ENCODE measurements around the gene BRD8. TPM values are rescaled to one million over a fixed set of nuclear protein-coding genes. Genes with fewer than 3 reads are reported as not detected.
A peak's percentile ranks its signal among the peaks of the same experiment; 100 is the strongest.

Gene BRD8
- total and polyA plus RNA-seq, 9 of the 15 experiments (the other 6 are each of a cell fraction or from before 2014, with no cell fraction given): 54.6 to 163 (median 87.0) TPM

GRCh38 chr5:138179277-138179857, 937 bp upstream of the BRD8 start (continued):
- TF ChIP-seq, protein P1, sequence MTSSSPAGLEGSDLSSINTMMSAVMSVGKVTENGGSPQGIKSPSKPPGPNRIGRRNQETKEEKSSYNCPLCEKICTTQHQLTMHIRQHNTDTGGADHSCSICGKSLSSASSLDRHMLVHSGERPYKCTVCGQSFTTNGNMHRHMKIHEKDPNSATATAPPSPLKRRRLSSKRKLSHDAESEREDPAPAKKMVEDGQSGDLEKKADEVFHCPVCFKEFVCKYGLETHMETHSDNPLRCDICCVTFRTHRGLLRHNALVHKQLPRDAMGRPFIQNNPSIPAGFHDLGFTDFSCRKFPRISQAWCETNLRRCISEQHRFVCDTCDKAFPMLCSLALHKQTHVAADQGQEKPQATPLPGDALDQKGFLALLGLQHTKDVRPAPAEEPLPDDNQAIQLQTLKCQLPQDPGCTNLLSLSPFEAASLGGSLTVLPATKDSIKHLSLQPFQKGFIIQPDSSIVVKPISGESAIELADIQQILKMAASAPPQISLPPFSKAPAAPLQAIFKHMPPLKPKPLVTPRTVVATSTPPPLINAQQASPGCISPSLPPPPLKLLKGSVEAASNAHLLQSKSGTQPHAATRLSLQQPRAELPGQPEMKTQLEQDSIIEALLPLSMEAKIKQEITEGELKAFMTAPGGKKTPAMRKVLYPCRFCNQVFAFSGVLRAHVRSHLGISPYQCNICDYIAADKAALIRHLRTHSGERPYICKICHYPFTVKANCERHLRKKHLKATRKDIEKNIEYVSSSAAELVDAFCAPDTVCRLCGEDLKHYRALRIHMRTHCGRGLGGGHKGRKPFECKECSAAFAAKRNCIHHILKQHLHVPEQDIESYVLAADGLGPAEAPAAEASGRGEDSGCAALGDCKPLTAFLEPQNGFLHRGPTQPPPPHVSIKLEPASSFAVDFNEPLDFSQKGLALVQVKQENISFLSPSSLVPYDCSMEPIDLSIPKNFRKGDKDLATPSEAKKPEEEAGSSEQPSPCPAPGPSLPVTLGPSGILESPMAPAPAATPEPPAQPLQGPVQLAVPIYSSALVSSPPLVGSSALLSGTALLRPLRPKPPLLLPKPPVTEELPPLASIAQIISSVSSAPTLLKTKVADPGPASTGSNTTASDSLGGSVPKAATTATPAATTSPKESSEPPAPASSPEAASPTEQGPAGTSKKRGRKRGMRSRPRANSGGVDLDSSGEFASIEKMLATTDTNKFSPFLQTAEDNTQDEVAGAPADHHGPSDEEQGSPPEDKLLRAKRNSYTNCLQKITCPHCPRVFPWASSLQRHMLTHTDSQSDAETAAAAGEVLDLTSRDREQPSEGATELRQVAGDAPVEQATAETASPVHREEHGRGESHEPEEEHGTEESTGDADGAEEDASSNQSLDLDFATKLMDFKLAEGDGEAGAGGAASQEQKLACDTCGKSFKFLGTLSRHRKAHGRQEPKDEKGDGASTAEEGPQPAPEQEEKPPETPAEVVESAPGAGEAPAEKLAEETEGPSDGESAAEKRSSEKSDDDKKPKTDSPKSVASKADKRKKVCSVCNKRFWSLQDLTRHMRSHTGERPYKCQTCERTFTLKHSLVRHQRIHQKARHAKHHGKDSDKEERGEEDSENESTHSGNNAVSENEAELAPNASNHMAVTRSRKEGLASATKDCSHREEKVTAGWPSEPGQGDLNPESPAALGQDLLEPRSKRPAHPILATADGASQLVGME (CRISPR knock-in tag; IDR thresholded peaks at IDR 0.05): no peak
- TF ChIP-seq NKRF (IDR thresholded peaks at IDR 0.05; ENCODE audit: borderline replicate concordance): 0 out of 2 replicates have a peak, but pooled peaks have one; percentile 17
- no peak for TF ChIP-seq HDGF (IDR thresholded peaks at IDR 0.05)
- TF ChIP-seq AFF1 (IDR thresholded peaks at IDR 0.05; ENCODE audit: low read depth in 1 of 2, partially characterized antibody in 2 of 2): peak in 1 of 2 experiments; percentile 15
- no peak for TF ChIP-seq CHD4 (IDR thresholded peaks at IDR 0.05; ENCODE audit: insufficient read depth, insufficient replicate concordance, low read depth, low read length, poor library complexity, severe bottlenecking)
- no peak for TF ChIP-seq ZFPM2 (CRISPR knock-in tag; IDR thresholded peaks at IDR 0.05)
- peak; percentile 94 for TF ChIP-seq SAP30 (IDR thresholded peaks at IDR 0.05; ENCODE audit: borderline replicate concordance, insufficient read depth, low read depth, low read length, poor library complexity, severe bottlenecking)
- TF ChIP-seq BCL6 (CRISPR knock-in tag; IDR thresholded peaks at IDR 0.05): no peak
- TF ChIP-seq GTF2E2 (tag; IDR thresholded peaks at IDR 0.05): no peak
- TF ChIP-seq PATZ1 (CRISPR knock-in tag; IDR thresholded peaks at IDR 0.05; ENCODE audit: borderline replicate concordance): no peak
- no peak for TF ChIP-seq ZNF766 (CRISPR knock-in tag; conservative IDR thresholded peaks at IDR 0.05)

Data from K562 (cell line).